K562 (cell line): ENCODE data around the gene GLT8D2. TPM values are rescaled to one million over a fixed set of nuclear protein-coding genes. Genes with fewer than 3 reads are reported as not detected.

ENCODE experiments used
- ATAC-seq: fragments of 200-7000 bp; cut with Tn5 transposase; 3 replicates; pipeline ENCODE4 v1.9.1; 2020; ENCODE audit warnings: moderate library complexity
- BruUV-seq: library from RNA; stranded (reverse); fragments of 400-500 nt; replicated peaks from 2 replicates; lab custom pipeline; 2021; lab: Mats Ljungman, UMichigan
- CTCF ChIA-PET: fragments of 300-600 bp; formaldehyde crosslinking; extraction: SDS; loops from one replicate; lab custom pipeline; 2021; ENCODE audit warnings: low intra/inter-chr PET ratio; lab: Yijun Ruan, JAX
- POLR2A ChIA-PET: fragments of 300-600, 350-650 bp; sonication (Branson Sonifier 250); formaldehyde crosslinking; extraction: SDS; loops from one replicate; lab custom pipeline; 2021; ENCODE audit warnings: antibody characterized with exemption, inconsistent platforms; lab: Yijun Ruan, JAX
- DNase-seq, 4 experiments: peaks; one replicate each; pipeline versions ENCODE4 v3.0.0 to v3.0.0-alpha.2; 2011 to 2018; ENCODE audit warnings: low spot score in 3 of 4, mixed read lengths in 3 of 4; ENCODE audit errors: extremely low read depth in 1 of 4
- FAIRE-seq: peaks from 2 replicates; lab custom pipeline; 2011; peaks lifted over from hg19 to GRCh38; lab: Jason Lieb, UNC
- H2AFZ ChIP-seq: 2 replicates; pipeline ENCODE4 v1.6.0; 2011; ENCODE audit warnings: low read depth, low read length, control low read depth, inconsistent platforms
- H3K27ac ChIP-seq: fragments of 200-600 bp; 3 replicates; pipeline ENCODE4 v1.8.0; 2011; ENCODE audit warnings: low read depth, mild to moderate bottlenecking, control low read depth, inconsistent platforms, low read length, moderate library complexity, mixed read lengths; ENCODE audit errors: extremely low read depth
- H3K27me3 ChIP-seq, 2 experiments: fragments of 300-600 bp in 1 of 2; 2 replicates in 1 of 2; 3 replicates in 1 of 2; pipeline versions ENCODE4 v1.6.0 to v1.8.0; 2011; ENCODE audit warnings: inconsistent platforms in 2 of 2, low read length in 2 of 2, mild to moderate bottlenecking in 1 of 2, mixed read lengths in 1 of 2, moderate library complexity in 1 of 2; ENCODE audit not compliant: control insufficient read depth in 2 of 2, insufficient read depth in 2 of 2
- H3K36me3 ChIP-seq: fragments of 300-600 bp; 3 replicates; pipeline ENCODE4 v1.8.0; 2011; ENCODE audit warnings: mild to moderate bottlenecking, low read length, inconsistent platforms; ENCODE audit not compliant: control insufficient read depth, insufficient read depth
- H3K4me1 ChIP-seq, 2 experiments: fragments of 200-600 bp in 1 of 2; replicated peaks in 1 of 2; 2 replicates in 1 of 2; 3 replicates in 1 of 2; pipeline versions ENCODE4 v1.5.1 to v1.8.0; 2011; ENCODE audit warnings: inconsistent platforms in 2 of 2, low read length in 2 of 2, mild to moderate bottlenecking in 1 of 2, mixed read lengths in 1 of 2, moderate library complexity in 1 of 2; ENCODE audit not compliant: control insufficient read depth in 2 of 2, insufficient read depth in 2 of 2
- H3K4me2 ChIP-seq: 2 replicates; pipeline ENCODE4 v1.6.1; 2011; ENCODE audit warnings: low read length, control low read depth, inconsistent platforms, mixed read lengths; ENCODE audit not compliant: insufficient read depth
- H3K4me3 ChIP-seq: fragments of 200-600 bp; sonication (generic), shearing (Covaris generic); 2 replicates; pipeline ENCODE4 v1.5.1; 2016; ENCODE audit warnings: control low read depth, inconsistent platforms
- H3K79me2 ChIP-seq: fragments of 200-600 bp; 3 replicates; pipeline ENCODE4 v1.8.0; 2011; ENCODE audit warnings: low read length, inconsistent platforms; ENCODE audit not compliant: control insufficient read depth, insufficient read depth
- H3K9ac ChIP-seq, 2 experiments: 2 replicates each; pipeline versions ENCODE4 v1.6.0 to v1.6.1; 2011; ENCODE audit warnings: low read depth in 2 of 2, low read length in 2 of 2, control low read depth in 1 of 2, inconsistent platforms in 1 of 2, mild to moderate bottlenecking in 1 of 2, mixed read lengths in 1 of 2; ENCODE audit not compliant: insufficient read depth in 1 of 2
- H3K9me1 ChIP-seq: one replicate; pipeline ENCODE4 v1.6.0; 2011; ENCODE audit warnings: inconsistent platforms, mild to moderate bottlenecking, low read length, moderate library complexity; ENCODE audit not compliant: control insufficient read depth, insufficient read depth
- H3K9me3 ChIP-seq: replicated peaks from 2 replicates; pipeline ENCODE4 v1.5.1; 2011; ENCODE audit warnings: low read depth, low read length, inconsistent platforms; ENCODE audit not compliant: control insufficient read depth, insufficient read depth
- H4K20me1 ChIP-seq: replicated peaks from 2 replicates; pipeline ENCODE4 v1.6.1; 2011; ENCODE audit warnings: low read length, inconsistent platforms, mixed read lengths; ENCODE audit not compliant: control insufficient read depth, insufficient read depth
- E2F3 ChIP-seq: fragments of 250-450 bp; sonication (Bioruptor Pico); IDR thresholded peaks from 2 replicates; pipeline ENCODE4 v1.4.0; 2020; ENCODE audit warnings: mild to moderate bottlenecking
- EZH2 ChIP-seq: IDR thresholded peaks from 2 replicates; pipeline ENCODE4 v1.6.1; 2012; ENCODE audit warnings: low read depth, mild to moderate bottlenecking, inconsistent platforms, low read length, borderline replicate concordance
- MAFG ChIP-seq: fragments of 450-650 bp; conservative IDR thresholded peaks from 2 replicates; pipeline ENCODE4 v1.6.1; 2016; ENCODE audit warnings: missing genetic modification characterization, missing compliant biosample characterization
- MYNN ChIP-seq, 2 experiments: sonication (generic); formaldehyde crosslinking in 1 of 2; IDR thresholded peaks; 2 replicates each; pipeline versions ENCODE4 v1.5.0 to v1.6.1; 2016 to 2020; ENCODE audit warnings: antibody characterized with exemption in 1 of 2, missing genetic modification reagents in 1 of 2
- OTX1 ChIP-seq: fragments of 450-650 bp; formaldehyde crosslinking; IDR thresholded peaks from 2 replicates; pipeline ENCODE4 v1.4.0; 2022; ENCODE audit warnings: mild to moderate bottlenecking
- PHB ChIP-seq: fragments of 250-450 bp; sonication (Bioruptor Pico); IDR thresholded peaks from 2 replicates; pipeline ENCODE4 v1.5.0; 2021
- PHB2 ChIP-seq: fragments of 450-650 bp; IDR thresholded peaks from 2 replicates; pipeline ENCODE4 v1.6.1; 2017; ENCODE audit warnings: low read depth
- SUPT5H ChIP-seq: fragments of 450-650 bp; IDR thresholded peaks from 2 replicates; pipeline ENCODE4 v1.6.1; 2016
- TFAM ChIP-seq: fragments of 250-450 bp; sonication (Bioruptor Pico); conservative IDR thresholded peaks from 2 replicates; pipeline ENCODE4 v1.5.0; 2021; ENCODE audit warnings: mild to moderate bottlenecking, moderate library complexity
- TOE1 ChIP-seq, 2 experiments: fragments of 450-650 bp in 1 of 2; sonication (generic) in 1 of 2; formaldehyde crosslinking in 1 of 2; IDR thresholded peaks; 2 replicates each; pipeline versions ENCODE4 v1.7.1 to v1.8.0; 2016 to 2022; ENCODE audit warnings: borderline replicate concordance in 2 of 2, mild to moderate bottlenecking in 2 of 2, antibody characterized with exemption in 1 of 2, inconsistent platforms in 1 of 2, low read depth in 1 of 2, missing genetic modification reagents in 1 of 2, moderate library complexity in 1 of 2
- ZC3H11A ChIP-seq: IDR thresholded peaks from 2 replicates; pipeline ENCODE4 v1.6.1; 2012; ENCODE audit warnings: low read depth, low read length, improper control_type of control experiment
- ZSCAN32 ChIP-seq: fragments of 450-650 bp; formaldehyde crosslinking; IDR thresholded peaks from 2 replicates; pipeline ENCODE4 v1.4.0; 2020; ENCODE audit warnings: mild to moderate bottlenecking, moderate library complexity
- WGBS: fragments of 100-300 bp; shearing (Covaris generic); methylation state at CpG from one replicate; pipeline ENCODE4 v1.1.6; 2016; ENCODE audit warnings: low coverage, mixed read lengths; ENCODE audit not compliant: insufficient coverage; ENCODE audit errors: missing lambda C conversion rate; 5-methylcytosine and 5-hydroxymethylcytosine counted together
- in situ Hi-C: fragments of 300-500 bp; cut with MboI; formaldehyde crosslinking; loops from 4 replicates; pipeline ENCODE4 v1.15.0; 2018; ENCODE audit warnings: inconsistent platforms, mixed read lengths
- intact Hi-C: fragments of 100-400 bp; cut with micrococcal nuclease; formaldehyde crosslinking; loops from 2 replicates; pipeline ENCODE4 v1.14.2; 2022
- polyA plus RNA-seq, 8 experiments: library from polyadenylated mRNA; depleted of rRNA in 4 of 8; stranded (reverse) in 5 of 8; unstranded in 3 of 8; fragments of >200 nt; fragmentation: Nextera tagmentation in 2 of 8; fragmentation: Illumina TruSeq in 1 of 8; extraction: Ambion mirVana in 2 of 8; extraction: Trizol in 1 of 8; gene quantifications; 2 replicates each; pipeline versions ENCODE4 v1.2.1 to v1.2.3, GENCODE V29; 2011 to 2014; ENCODE audit warnings: inconsistent platforms in 1 of 8, missing spikeins in 1 of 8
- total RNA-seq, 7 experiments: library from RNA; depleted of rRNA in 6 of 7; stranded (reverse); fragments of >200 nt in 6 of 7; fragmentation: Illumina TruSeq in 2 of 7; extraction: Trizol in 2 of 7; gene quantifications; 2 replicates each; pipeline versions ENCODE4 v1.2.1 to v1.2.3, GENCODE V29; 2011 to 2021; ENCODE audit warnings: low replicate concordance in 1 of 7
- TF ChIP-seq, protein P1 (sequence below): fragments of 450-650 bp; IDR thresholded peaks from one replicate; pipeline ENCODE4 v1.6.1; 2018; ENCODE audit warnings: mild to moderate bottlenecking, moderate library complexity; ENCODE audit not compliant: partially characterized antibody
- TF ChIP-seq, protein P2 (sequence below): fragments of 450-650 bp; formaldehyde crosslinking; conservative IDR thresholded peaks from 2 replicates; pipeline ENCODE4 v1.4.0; 2022; ENCODE audit warnings: mild to moderate bottlenecking, missing genetic modification characterization
- TF ChIP-seq, protein P3 (sequence below): sonication (generic); formaldehyde crosslinking; IDR thresholded peaks from 2 replicates; pipeline ENCODE4 v1.8.0; 2022; ENCODE audit warnings: mild to moderate bottlenecking, missing genetic modification reagents, borderline replicate concordance
- TF ChIP-seq, protein P4 (sequence below), 2 experiments: IDR thresholded peaks; 2 replicates each; pipeline ENCODE4 v1.6.1; 2011; ENCODE audit warnings: borderline replicate concordance in 1 of 2, control low read depth in 1 of 2, low read depth in 1 of 2, low read length in 1 of 2, mild to moderate bottlenecking in 1 of 2, mixed read lengths in 1 of 2, moderate library complexity in 1 of 2; ENCODE audit not compliant: insufficient read depth in 1 of 2, insufficient read length in 1 of 2, poor library complexity in 1 of 2, severe bottlenecking in 1 of 2; ENCODE audit errors: extremely low read depth in 1 of 2

Gene GLT8D2
- total and polyA plus RNA-seq, 9 of the 15 experiments (the other 6 are each of a cell fraction or from before 2014, with no cell fraction given) = 0.18 to 0.27 (median 0.18) TPM; not detected in 6

DNA sequence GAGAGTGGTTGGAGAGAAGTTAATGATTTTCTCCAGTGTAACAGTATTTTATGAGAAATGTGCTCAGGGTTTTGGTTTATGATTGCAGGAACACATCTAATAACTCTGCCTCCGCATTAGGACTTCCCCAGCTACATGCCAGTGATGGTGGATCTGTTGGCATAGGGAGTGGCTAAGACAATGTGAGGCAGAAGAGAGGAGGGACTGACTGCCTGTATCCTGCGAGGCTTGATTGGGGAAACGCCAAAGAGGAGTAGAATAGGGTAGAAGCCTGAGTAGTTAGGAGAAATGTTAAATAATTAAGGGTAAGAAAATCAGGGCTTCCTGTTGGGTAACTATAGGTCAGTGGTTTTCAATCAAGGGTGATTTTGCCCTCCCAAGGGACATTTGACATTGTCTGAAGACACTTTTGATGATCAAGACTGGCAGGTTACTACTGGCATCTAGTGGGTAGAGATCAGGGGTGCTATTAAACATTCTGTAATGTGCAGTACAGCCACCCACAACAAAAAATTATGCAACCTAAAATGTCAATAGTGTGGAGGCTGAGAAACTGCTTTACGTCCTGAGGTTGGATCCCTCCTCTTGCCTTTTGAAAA lies 71.5 kb downstream of the GLT8D2 start:
- CTCF ChIA-PET = no interaction called here
- TF ChIP-seq TFAM (CRISPR knock-in tag) (no peak), SUPT5H (no peak), E2F3 (CRISPR knock-in tag) (no peak), ZSCAN32 (CRISPR knock-in tag) (no peak), PHB2 (no peak), MYNN (IDR thresholded peaks at IDR 0.05) (no peak), MYNN (CRISPR knock-in tag; IDR thresholded peaks at IDR 0.05) (no peak), ZC3H11A (no peak), MAFG (tag) (no peak), OTX1 (CRISPR knock-in tag) (no peak), PHB (CRISPR knock-in tag) (no peak), TOE1 (IDR thresholded peaks at IDR 0.05; ENCODE audit: borderline replicate concordance) (no peak), TOE1 (CRISPR knock-in tag; IDR thresholded peaks at IDR 0.05; ENCODE audit: borderline replicate concordance, low read depth) (no peak), EZH2 (no peak)
- TF ChIP-seq, protein P1, sequence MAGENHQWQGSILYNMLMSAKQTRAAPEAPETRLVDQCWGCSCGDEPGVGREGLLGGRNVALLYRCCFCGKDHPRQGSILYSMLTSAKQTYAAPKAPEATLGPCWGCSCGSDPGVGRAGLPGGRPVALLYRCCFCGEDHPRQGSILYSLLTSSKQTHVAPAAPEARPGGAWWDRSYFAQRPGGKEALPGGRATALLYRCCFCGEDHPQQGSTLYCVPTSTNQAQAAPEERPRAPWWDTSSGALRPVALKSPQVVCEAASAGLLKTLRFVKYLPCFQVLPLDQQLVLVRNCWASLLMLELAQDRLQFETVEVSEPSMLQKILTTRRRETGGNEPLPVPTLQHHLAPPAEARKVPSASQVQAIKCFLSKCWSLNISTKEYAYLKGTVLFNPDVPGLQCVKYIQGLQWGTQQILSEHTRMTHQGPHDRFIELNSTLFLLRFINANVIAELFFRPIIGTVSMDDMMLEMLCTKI = no peak
- TF ChIP-seq, protein P2, sequence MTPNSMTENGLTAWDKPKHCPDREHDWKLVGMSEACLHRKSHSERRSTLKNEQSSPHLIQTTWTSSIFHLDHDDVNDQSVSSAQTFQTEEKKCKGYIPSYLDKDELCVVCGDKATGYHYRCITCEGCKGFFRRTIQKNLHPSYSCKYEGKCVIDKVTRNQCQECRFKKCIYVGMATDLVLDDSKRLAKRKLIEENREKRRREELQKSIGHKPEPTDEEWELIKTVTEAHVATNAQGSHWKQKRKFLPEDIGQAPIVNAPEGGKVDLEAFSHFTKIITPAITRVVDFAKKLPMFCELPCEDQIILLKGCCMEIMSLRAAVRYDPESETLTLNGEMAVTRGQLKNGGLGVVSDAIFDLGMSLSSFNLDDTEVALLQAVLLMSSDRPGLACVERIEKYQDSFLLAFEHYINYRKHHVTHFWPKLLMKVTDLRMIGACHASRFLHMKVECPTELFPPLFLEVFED (CRISPR knock-in tag) = no peak
- TF ChIP-seq, protein P3, sequence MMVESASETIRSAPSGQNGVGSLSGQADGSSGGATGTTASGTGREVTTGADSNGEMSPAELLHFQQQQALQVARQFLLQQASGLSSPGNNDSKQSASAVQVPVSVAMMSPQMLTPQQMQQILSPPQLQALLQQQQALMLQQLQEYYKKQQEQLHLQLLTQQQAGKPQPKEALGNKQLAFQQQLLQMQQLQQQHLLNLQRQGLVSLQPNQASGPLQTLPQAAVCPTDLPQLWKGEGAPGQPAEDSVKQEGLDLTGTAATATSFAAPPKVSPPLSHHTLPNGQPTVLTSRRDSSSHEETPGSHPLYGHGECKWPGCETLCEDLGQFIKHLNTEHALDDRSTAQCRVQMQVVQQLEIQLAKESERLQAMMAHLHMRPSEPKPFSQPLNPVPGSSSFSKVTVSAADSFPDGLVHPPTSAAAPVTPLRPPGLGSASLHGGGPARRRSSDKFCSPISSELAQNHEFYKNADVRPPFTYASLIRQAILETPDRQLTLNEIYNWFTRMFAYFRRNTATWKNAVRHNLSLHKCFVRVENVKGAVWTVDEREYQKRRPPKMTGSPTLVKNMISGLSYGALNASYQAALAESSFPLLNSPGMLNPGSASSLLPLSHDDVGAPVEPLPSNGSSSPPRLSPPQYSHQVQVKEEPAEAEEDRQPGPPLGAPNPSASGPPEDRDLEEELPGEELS (CRISPR knock-in tag) = no peak
- TF ChIP-seq, protein P4, sequence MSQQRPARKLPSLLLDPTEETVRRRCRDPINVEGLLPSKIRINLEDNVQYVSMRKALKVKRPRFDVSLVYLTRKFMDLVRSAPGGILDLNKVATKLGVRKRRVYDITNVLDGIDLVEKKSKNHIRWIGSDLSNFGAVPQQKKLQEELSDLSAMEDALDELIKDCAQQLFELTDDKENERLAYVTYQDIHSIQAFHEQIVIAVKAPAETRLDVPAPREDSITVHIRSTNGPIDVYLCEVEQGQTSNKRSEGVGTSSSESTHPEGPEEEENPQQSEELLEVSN (IDR thresholded peaks at IDR 0.05; ENCODE audit: borderline replicate concordance in 1 of 2, extremely low read depth in 1 of 2, insufficient read depth in 1 of 2, insufficient read length in 1 of 2, low read depth in 1 of 2, low read length in 1 of 2, poor library complexity in 1 of 2, severe bottlenecking in 1 of 2) = no peak

More for the DNA sequence above, 71.5 kb downstream of the GLT8D2 start:
- Histone ChIP-seq H3K9ac (no peak overlapping the region), H3K79me2 (peaks cover 45% of the 10 kb centered on the region), H4K20me1 (no peaks in the 10 kb centered on the region; the same call in 1 of the 2 replicates), H3K9me1 (peaks cover 2% of the 10 kb centered on the region), H3K4me3 (no peak overlapping the region), H3K9me3 (no peaks in the 10 kb centered on the region), H3K27me3 (no peaks in the 10 kb centered on the region), H3K4me2 (no peak overlapping the region), H3K4me1 (peaks cover 11 to 13% of the 10 kb centered on the region in 2 experiments; a peak in 4 of 5 replicates), H3K36me3 (peaks cover 78% of the 10 kb centered on the region), H3K27ac (no peak overlapping the region), H2AFZ (no peak overlapping the region)
- intact Hi-C loops = no loop called here
- no peak for ATAC-seq
- no peak for FAIRE-seq
- in situ Hi-C loops = no loop called here
- 93% methylated on average over 4 of the region's 4 CpGs for WGBS
- DNase-seq = no peak
- POLR2A ChIA-PET = interaction anchor here (1.3 kb wide), 1 partner anchor 9 kb away, joined by 4 read pairs; no protein-coding TSS in a partner anchor
- BruUV-seq = no TSS peak
